ENCODE measurements around the gene IL19.

The IL19 gene

GRCh38 chr1:206802401-206802800, 31.8 kb downstream of the IL19 start:
- no peak for DNase-seq

- DNase-seq: peak; percentile 73 to 75
These were observed 32.7 kb downstream of the IL19 start for GRCh38 chr1:206803221-206803730.

- no peak for DNase-seq
These were observed 33.7 kb downstream of the IL19 start for GRCh38 chr1:206804156-206804737.

- DNase-seq: no peak
These were observed 34.8 kb downstream of the IL19 start for GRCh38 chr1:206805357-206805756.

GRCh38 chr1:206808615-206809014, 38.0 kb downstream of the IL19 start:
- DNase-seq: peak; percentile 43 to 51

- DNase-seq: peak; percentile 43 to 52
These were observed 39.0 kb downstream of the IL19 start for GRCh38 chr1:206809504-206810084.

GRCh38 chr1:206812471-206812870, 41.9 kb downstream of the IL19 start:
- DNase-seq: no peak

GRCh38 chr1:206814716-206815341, 44.3 kb downstream of the IL19 start:
- DNase-seq: no peak

- DNase-seq: no peak
These were observed 46.1 kb downstream of the IL19 start for GRCh38 chr1:206816390-206817287.

- DNase-seq: no peak
These were observed 50.9 kb downstream of the IL19 start for GRCh38 chr1:206821493-206821892.

- DNase-seq: no peak
These were observed 53.2 kb downstream of the IL19 start for GRCh38 chr1:206823727-206824126.

GRCh38 chr1:206824331-206824730, 53.8 kb downstream of the IL19 start:
- DNase-seq: no peak

GRCh38 chr1:206826394-206826793, 55.8 kb downstream of the IL19 start:
- no peak for DNase-seq

GRCh38 chr1:206828061-206828460, 57.5 kb downstream of the IL19 start:
- no peak for DNase-seq

GRCh38 chr1:206828765-206829164, 58.2 kb downstream of the IL19 start:
- DNase-seq: no peak

GRCh38 chr1:206829282-206829681, 58.7 kb downstream of the IL19 start:
- DNase-seq: no peak

- DNase-seq: no peak
These were observed 59.3 kb downstream of the IL19 start for GRCh38 chr1:206829875-206830274.

GRCh38 chr1:206831650-206832049, 61.1 kb downstream of the IL19 start:
- no peak for DNase-seq

GRCh38 chr1:206832352-206832880, 61.8 kb downstream of the IL19 start:
- DNase-seq: no peak

- DNase-seq: no peak
These were observed 62.6 kb downstream of the IL19 start for GRCh38 chr1:206833106-206833680.

- no peak for DNase-seq
These were observed 63.2 kb downstream of the IL19 start for GRCh38 chr1:206833801-206834200.

GRCh38 chr1:206834217-206834616, 63.6 kb downstream of the IL19 start:
- no peak for DNase-seq

- DNase-seq: no peak
These were observed 64.1 kb downstream of the IL19 start for GRCh38 chr1:206834711-206835110.
